Measurements from ENCODE around the gene AHCYL2.

Gene AHCYL2

GRCh38 chr7:129453510-129454248, 228.8 kb downstream of the AHCYL2 start:
- no peak for TF ChIP-seq CTCF (IDR thresholded peaks at IDR 0.05; ENCODE audit: extremely low read depth, missing control alignments)
- DNase-seq (ENCODE audit: low spot score), result no peak

- no peak for TF ChIP-seq CTCF (IDR thresholded peaks at IDR 0.05; ENCODE audit: extremely low read depth, missing control alignments)
- DNase-seq (ENCODE audit: low spot score), result no peak
Measured at GRCh38 chr7:129454249-129454551, 229.4 kb downstream of the AHCYL2 start.

- DNase-seq (ENCODE audit: low spot score), result no peak
- TF ChIP-seq CTCF (IDR thresholded peaks at IDR 0.05; ENCODE audit: extremely low read depth, missing control alignments), result no peak
Measured at GRCh38 chr7:129456421-129456820, 231.6 kb downstream of the AHCYL2 start.

GRCh38 chr7:129457101-129457500, 232.3 kb downstream of the AHCYL2 start:
- DNase-seq (ENCODE audit: low spot score), result no peak
- TF ChIP-seq CTCF (IDR thresholded peaks at IDR 0.05; ENCODE audit: extremely low read depth, missing control alignments), result no peak

GRCh38 chr7:129458171-129458570, 233.3 kb downstream of the AHCYL2 start:
- TF ChIP-seq CTCF (IDR thresholded peaks at IDR 0.05; ENCODE audit: extremely low read depth, missing control alignments), result no peak
- DNase-seq (ENCODE audit: low spot score), result no peak

- TF ChIP-seq CTCF (IDR thresholded peaks at IDR 0.05; ENCODE audit: extremely low read depth, missing control alignments), result no peak
- no peak for DNase-seq (ENCODE audit: low spot score)
Measured at GRCh38 chr7:129461809-129462208, 237.0 kb downstream of the AHCYL2 start.

- TF ChIP-seq CTCF (IDR thresholded peaks at IDR 0.05; ENCODE audit: extremely low read depth, missing control alignments), result no peak
- no peak for DNase-seq (ENCODE audit: low spot score)
Measured at GRCh38 chr7:129462420-129462819, 237.6 kb downstream of the AHCYL2 start.

Measured in GM20000 (cell line).